Erythroblast (primary cell): Measurements from ENCODE around the gene LY6G5C.

Source experiments
- GATA1 ChIP-seq: IDR thresholded peaks from 2 replicates; pipeline ENCODE4 v1.6.1; 2011; ENCODE audit warnings: low read depth, mild to moderate bottlenecking, control low read depth, low read length, moderate library complexity
- POLR2A ChIP-seq: IDR thresholded peaks from 2 replicates; pipeline ENCODE4 v1.6.1; 2011; ENCODE audit warnings: mild to moderate bottlenecking, low read length

- no peak for TF ChIP-seq POLR2A
- no peak for TF ChIP-seq GATA1
Observed at GRCh38 chr6:31686483-31686882, 5.6 kb upstream of the LY6G5C start.
